ENCODE data around the gene ANKRD10. TPM values are rescaled to one million over a fixed set of nuclear protein-coding genes. Genes with fewer than 3 reads are reported as not detected.
A peak's percentile ranks its signal among the peaks of the same experiment; 100 is the strongest.
"Not testable (repeated sequence)": the region's sequence is repeated elsewhere in the genome, so short reads cannot be mapped to it uniquely, and the experiment has no call there.

The ANKRD10 gene
- total RNA-seq, 1 donor from 2014 or later = 157 TPM

GRCh38 chr13:110949628-110950027 lies 34.8 kb upstream of the ANKRD10 start:
- no peak for TF ChIP-seq EZH2 (IDR thresholded peaks at IDR 0.05; ENCODE audit: insufficient read depth, low read length)
- TF ChIP-seq, protein P1, sequence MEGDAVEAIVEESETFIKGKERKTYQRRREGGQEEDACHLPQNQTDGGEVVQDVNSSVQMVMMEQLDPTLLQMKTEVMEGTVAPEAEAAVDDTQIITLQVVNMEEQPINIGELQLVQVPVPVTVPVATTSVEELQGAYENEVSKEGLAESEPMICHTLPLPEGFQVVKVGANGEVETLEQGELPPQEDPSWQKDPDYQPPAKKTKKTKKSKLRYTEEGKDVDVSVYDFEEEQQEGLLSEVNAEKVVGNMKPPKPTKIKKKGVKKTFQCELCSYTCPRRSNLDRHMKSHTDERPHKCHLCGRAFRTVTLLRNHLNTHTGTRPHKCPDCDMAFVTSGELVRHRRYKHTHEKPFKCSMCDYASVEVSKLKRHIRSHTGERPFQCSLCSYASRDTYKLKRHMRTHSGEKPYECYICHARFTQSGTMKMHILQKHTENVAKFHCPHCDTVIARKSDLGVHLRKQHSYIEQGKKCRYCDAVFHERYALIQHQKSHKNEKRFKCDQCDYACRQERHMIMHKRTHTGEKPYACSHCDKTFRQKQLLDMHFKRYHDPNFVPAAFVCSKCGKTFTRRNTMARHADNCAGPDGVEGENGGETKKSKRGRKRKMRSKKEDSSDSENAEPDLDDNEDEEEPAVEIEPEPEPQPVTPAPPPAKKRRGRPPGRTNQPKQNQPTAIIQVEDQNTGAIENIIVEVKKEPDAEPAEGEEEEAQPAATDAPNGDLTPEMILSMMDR (IDR thresholded peaks at IDR 0.05; ENCODE audit: insufficient read depth, low read depth, low read length) = no peak
- Mint-ChIP-seq H3K36me3 (ENCODE audit: low read depth, unreplicated experiment) (peaks cover 2% of the 10 kb centered on the region), H3K4me3 (ENCODE audit: unreplicated experiment) (no peak overlapping the region), H3K4me1 (ENCODE audit: low read depth, unreplicated experiment) (peaks cover 11% of the 10 kb centered on the region), H3K9me3 (ENCODE audit: unreplicated experiment) (peaks cover 5% of the 10 kb centered on the region), H3K27ac (ENCODE audit: unreplicated experiment) (no peak overlapping the region), H3K27me3 (ENCODE audit: low read depth, unreplicated experiment) (peaks cover 8% of the 10 kb centered on the region)
- Histone ChIP-seq H3K4me2 (ENCODE audit: low read length) (no peak overlapping the region), H2AFZ (ENCODE audit: low read depth, low read length) (no peak overlapping the region), H3K4me3 (ENCODE audit: insufficient read depth, low read depth, low read length) (no peak overlapping the region), H3K4me1 (ENCODE audit: insufficient read depth, low read length) (peaks cover 3% of the 10 kb centered on the region), H3K9ac (ENCODE audit: low read length) (no peak overlapping the region), H3K9me3 (ENCODE audit: insufficient read depth, low read depth, low read length) (no peaks in the 10 kb centered on the region), H4K20me1 (ENCODE audit: insufficient read depth, low read length) (no peaks in the 10 kb centered on the region), H3K36me3 (ENCODE audit: insufficient read depth, low read length) (no peaks in the 10 kb centered on the region), H3K79me2 (ENCODE audit: insufficient read depth, low read length) (no peaks in the 10 kb centered on the region), H3K27me3 (ENCODE audit: insufficient read depth, low read length) (no peaks in the 10 kb centered on the region), H3K27ac (ENCODE audit: low read depth, low read length) (no peak overlapping the region)
- DNase-seq (ENCODE audit: low read depth) (no peak), FAIRE-seq (no peak)

DNA sequence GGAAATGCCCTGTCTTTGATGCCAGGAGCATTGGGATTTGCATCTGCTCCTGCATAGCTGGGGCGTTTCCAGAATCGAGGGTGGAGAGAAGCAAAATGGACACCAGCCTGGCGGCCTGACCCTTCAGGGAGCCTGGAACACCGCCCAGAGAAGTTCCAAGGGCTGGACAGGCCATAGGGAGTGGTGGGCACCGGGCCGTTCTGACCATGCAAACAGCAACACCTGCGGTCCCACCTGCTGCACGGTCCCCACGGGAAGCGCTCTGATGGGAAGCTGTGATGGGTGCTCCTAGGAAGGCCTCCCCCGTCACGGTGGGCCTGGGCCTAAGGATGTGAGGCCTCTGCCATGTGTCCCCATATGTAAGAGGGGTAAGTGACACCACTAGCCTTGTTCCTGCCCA lies 34.2 kb upstream of the ANKRD10 start:
- TF ChIP-seq, protein P1 (IDR thresholded peaks at IDR 0.05; ENCODE audit: insufficient read depth, low read depth, low read length) = no peak
- TF ChIP-seq EZH2 (IDR thresholded peaks at IDR 0.05; ENCODE audit: insufficient read depth, low read length) = no peak
- Histone ChIP-seq H3K9ac (ENCODE audit: low read length) (no peak overlapping the region), H3K27ac (ENCODE audit: low read depth, low read length) (no peak overlapping the region), H2AFZ (ENCODE audit: low read depth, low read length) (no peak overlapping the region), H4K20me1 (ENCODE audit: insufficient read depth, low read length) (no peaks in the 10 kb centered on the region), H3K27me3 (ENCODE audit: insufficient read depth, low read length) (no peaks in the 10 kb centered on the region), H3K4me3 (ENCODE audit: insufficient read depth, low read depth, low read length) (no peak overlapping the region), H3K4me2 (ENCODE audit: low read length) (no peak overlapping the region), H3K4me1 (ENCODE audit: insufficient read depth, low read length) (no peaks in the 10 kb centered on the region), H3K9me3 (ENCODE audit: insufficient read depth, low read depth, low read length) (no peaks in the 10 kb centered on the region), H3K36me3 (ENCODE audit: insufficient read depth, low read length) (no peaks in the 10 kb centered on the region), H3K79me2 (ENCODE audit: insufficient read depth, low read length) (no peaks in the 10 kb centered on the region)
- H3K36me3 Mint-ChIP-seq (ENCODE audit: low read depth, unreplicated experiment) = peaks cover 2% of the 10 kb centered on the region
- H3K27me3 Mint-ChIP-seq (ENCODE audit: low read depth, unreplicated experiment) = peaks cover 8% of the 10 kb centered on the region
- H3K27ac Mint-ChIP-seq (ENCODE audit: unreplicated experiment) = peak overlapping the region; percentile 26
- peaks cover 13% of the 10 kb centered on the region for H3K4me1 Mint-ChIP-seq (ENCODE audit: low read depth, unreplicated experiment)
- DNase-seq (ENCODE audit: low read depth) (no peak), FAIRE-seq (no peak)
- peaks cover 5% of the 10 kb centered on the region for H3K9me3 Mint-ChIP-seq (ENCODE audit: unreplicated experiment)
- no peak overlapping the region for H3K4me3 Mint-ChIP-seq (ENCODE audit: unreplicated experiment)

DNA sequence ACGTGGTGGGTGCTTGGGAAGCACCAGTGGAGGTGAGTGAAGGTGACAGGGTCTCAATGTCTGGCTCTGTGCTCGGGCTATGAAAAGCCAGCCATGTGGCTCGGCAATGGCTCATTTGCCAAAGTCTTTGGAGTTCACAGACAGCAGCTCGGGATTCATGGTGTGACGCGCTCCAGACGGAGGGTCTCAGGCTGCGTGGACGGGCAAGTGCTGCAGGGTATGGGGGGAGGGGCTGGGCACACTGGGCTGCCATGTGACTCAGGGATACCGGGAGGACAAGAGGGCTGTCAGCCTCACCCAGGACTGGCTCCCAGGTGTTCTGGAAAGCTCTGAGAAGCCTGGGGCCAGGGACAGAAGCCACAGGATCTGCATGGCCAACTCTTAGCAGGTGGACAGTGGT lies 32.5 kb upstream of the ANKRD10 start:
- H2AFZ ChIP-seq (ENCODE audit: low read depth, low read length); H3K36me3 Mint-ChIP-seq (ENCODE audit: low read depth, unreplicated experiment); H3K9me3 Mint-ChIP-seq (ENCODE audit: unreplicated experiment); H3K27me3 ChIP-seq (ENCODE audit: insufficient read depth, low read length); H3K4me2 ChIP-seq (ENCODE audit: low read length); H3K9ac ChIP-seq (ENCODE audit: low read length); H3K4me1 ChIP-seq (ENCODE audit: insufficient read depth, low read length); H3K27ac ChIP-seq (ENCODE audit: low read depth, low read length); FAIRE-seq; H3K79me2 ChIP-seq (ENCODE audit: insufficient read depth, low read length); H3K4me3 Mint-ChIP-seq (ENCODE audit: unreplicated experiment); H3K27me3 Mint-ChIP-seq (ENCODE audit: low read depth, unreplicated experiment); H3K9me3 ChIP-seq (ENCODE audit: insufficient read depth, low read depth, low read length); H3K4me3 ChIP-seq (ENCODE audit: insufficient read depth, low read depth, low read length); DNase-seq (ENCODE audit: low read depth); H3K36me3 ChIP-seq (ENCODE audit: insufficient read depth, low read length); H3K27ac Mint-ChIP-seq (ENCODE audit: unreplicated experiment); H4K20me1 ChIP-seq (ENCODE audit: insufficient read depth, low read length): not testable (repeated sequence)
- peaks cover 23% of the 10 kb centered on the region for H3K4me1 Mint-ChIP-seq (ENCODE audit: low read depth, unreplicated experiment)
